ENCODE data around the gene BSG. TPM values are rescaled to one million over a fixed set of nuclear protein-coding genes. Genes with fewer than 3 reads are reported as not detected.

The BSG gene
- total and polyA plus RNA-seq, 9 of the 15 experiments (the other 6 are each of a cell fraction or from before 2014, with no cell fraction given) = 4.6 to 495 (median 187) TPM

- TF ChIP-seq NONO (IDR thresholded peaks at IDR 0.05; ENCODE audit: low read depth in 2 of 2, low read length in 1 of 2) (0 out of 4 replicates have a peak, but pooled peaks of 1 of the 2 experiments have one; percentile 15), HEY1 (CRISPR knock-in tag; IDR thresholded peaks at IDR 0.05; ENCODE audit: borderline replicate concordance) (no peak), ZKSCAN8 (CRISPR knock-in tag; IDR thresholded peaks at IDR 0.05) (peak; percentile 99), ZNF589 (CRISPR knock-in tag; IDR thresholded peaks at IDR 0.05; ENCODE audit: low read depth) (no peak), ZBED1 (IDR thresholded peaks at IDR 0.05) (peak; percentile 50; the same call in 1 of the 2 replicates), E2F5 (CRISPR knock-in tag; IDR thresholded peaks at IDR 0.05) (no peak), ARHGAP35 (IDR thresholded peaks at IDR 0.05; ENCODE audit: partially characterized antibody) (no peak), NFRKB (IDR thresholded peaks at IDR 0.05; ENCODE audit: low read depth) (no peak), XRCC4 (IDR thresholded peaks at IDR 0.05; ENCODE audit: extremely low read depth, insufficient read depth, insufficient read length) (no peak), ZNF41 (CRISPR knock-in tag; conservative IDR thresholded peaks at IDR 0.05) (no peak), THRA (IDR thresholded peaks at IDR 0.05) (no peak), KLF16 (IDR thresholded peaks at IDR 0.05) (0 out of 2 replicates have a peak, but pooled peaks have one; percentile 6), PHF8 (IDR thresholded peaks at IDR 0.05; ENCODE audit: borderline replicate concordance, low read length) (no peak), ATF3 (IDR thresholded peaks at IDR 0.05) (no peak), ATF3 (CRISPR knock-in tag; conservative IDR thresholded peaks at IDR 0.05) (no peak), ZFX (CRISPR knock-in tag; IDR thresholded peaks at IDR 0.05) (no peak), BCOR (IDR thresholded peaks at IDR 0.05) (no peak), HINFP (tag; conservative IDR thresholded peaks at IDR 0.05; ENCODE audit: low read depth) (no peak), ZNF263 (CRISPR knock-in tag; IDR thresholded peaks at IDR 0.05; ENCODE audit: borderline replicate concordance) (no peak), BHLHE40 (IDR thresholded peaks at IDR 0.05; ENCODE audit: low read length) (peak; percentile 57), MAZ (CRISPR knock-in tag; conservative IDR thresholded peaks at IDR 0.05 in 1 of 2, IDR thresholded peaks at IDR 0.05 in 1 of 2) (peak; percentile 77 to 89), POLR3G (IDR thresholded peaks at IDR 0.05; ENCODE audit: extremely low read depth, insufficient read length, insufficient replicate concordance) (no peak), ADNP (tag; IDR thresholded peaks at IDR 0.05) (no peak), FUS (optimal IDR thresholded peaks at IDR 0.05; ENCODE audit: low read depth, low read length) (no peak), CCNT2 (IDR thresholded peaks at IDR 0.05; ENCODE audit: borderline replicate concordance, extremely low read depth, insufficient read length, low read depth, low read length) (peak; percentile 87)
Observed at GRCh38 chr19:584240-585001, 12.0 kb downstream of the BSG start (continued).
